SK-N-DZ (cell line): ENCODE data around the gene AGBL1.
"Not testable (repeated sequence)": the region's sequence is repeated elsewhere in the genome, so short reads cannot be mapped to it uniquely, and the experiment has no call there.

ENCODE experiments used
- DNase-seq: peaks from one replicate; pipeline ENCODE4 v3.0.0-alpha.2; 2015; ENCODE audit warnings: low spot score

AGBL1 gene

GRCh38 chr15:86082619-86083380, 3.1 kb downstream of the AGBL1 start:
- no peak for DNase-seq

GRCh38 chr15:86087808-86088207, 8.1 kb downstream of the AGBL1 start:
- DNase-seq, result no peak

DNA sequence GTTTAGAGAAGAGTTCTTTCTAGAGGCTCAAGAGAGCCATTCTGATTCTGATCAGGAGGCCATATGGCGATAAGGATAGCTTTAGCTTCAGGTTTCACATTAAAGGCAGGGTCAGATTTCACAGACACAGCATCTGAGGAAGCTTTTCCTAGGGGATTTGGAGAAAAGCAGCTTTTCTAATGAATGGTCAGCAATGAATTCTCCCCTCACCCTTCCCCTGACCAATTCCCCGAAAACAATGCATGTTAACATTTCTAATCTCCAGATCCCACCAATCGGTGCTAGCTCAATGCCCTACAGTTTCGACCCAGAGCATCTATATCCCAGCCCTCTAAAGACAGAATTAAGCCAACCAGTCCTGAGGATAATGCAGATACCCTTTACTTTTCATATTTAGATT, 9.8 kb downstream of the AGBL1 start:
- DNase-seq, result peak; percentile 71

DNA sequence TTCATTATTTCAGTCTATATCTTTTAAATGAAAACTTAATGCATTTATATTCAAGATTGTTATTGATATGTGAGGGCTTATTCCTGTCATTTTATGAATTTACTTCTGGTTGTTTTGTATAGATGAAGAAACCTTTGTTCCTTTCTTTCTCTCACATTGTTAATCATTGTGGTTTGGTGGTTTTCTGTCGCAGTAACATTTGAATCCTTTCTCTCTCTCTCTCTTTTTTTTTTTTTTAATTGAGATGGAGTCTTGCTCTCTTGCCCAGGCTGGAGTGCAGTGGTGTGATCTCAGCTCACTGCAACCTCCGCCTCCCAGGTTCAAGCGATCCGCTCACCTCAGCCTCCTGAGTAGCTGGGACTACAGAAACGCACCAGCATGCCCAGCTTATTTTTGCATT, 22.1 kb downstream of the AGBL1 start:
- DNase-seq, result no peak

- DNase-seq, result no peak
These were observed 24.2 kb downstream of the AGBL1 start for GRCh38 chr15:86103825-86104224.

DNA sequence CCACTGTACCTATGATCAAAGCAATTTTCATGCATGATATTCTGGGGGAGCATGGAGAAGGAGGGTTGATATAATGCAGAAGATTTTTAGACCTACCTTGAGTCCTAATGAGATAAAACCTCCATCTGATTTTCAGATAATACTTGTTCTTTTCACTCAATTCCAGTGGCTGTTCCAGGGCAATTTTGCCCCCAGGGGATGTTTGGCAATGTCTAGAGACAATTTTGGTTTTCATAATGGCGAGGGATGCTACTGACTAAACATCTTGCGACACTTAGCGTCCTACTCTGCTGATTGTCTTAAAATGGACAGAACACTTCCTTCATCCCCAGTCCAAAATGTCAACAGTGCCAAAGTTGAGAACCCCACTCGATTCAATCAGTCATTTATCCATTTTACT, 26.6 kb downstream of the AGBL1 start:
- no peak for DNase-seq

DNA sequence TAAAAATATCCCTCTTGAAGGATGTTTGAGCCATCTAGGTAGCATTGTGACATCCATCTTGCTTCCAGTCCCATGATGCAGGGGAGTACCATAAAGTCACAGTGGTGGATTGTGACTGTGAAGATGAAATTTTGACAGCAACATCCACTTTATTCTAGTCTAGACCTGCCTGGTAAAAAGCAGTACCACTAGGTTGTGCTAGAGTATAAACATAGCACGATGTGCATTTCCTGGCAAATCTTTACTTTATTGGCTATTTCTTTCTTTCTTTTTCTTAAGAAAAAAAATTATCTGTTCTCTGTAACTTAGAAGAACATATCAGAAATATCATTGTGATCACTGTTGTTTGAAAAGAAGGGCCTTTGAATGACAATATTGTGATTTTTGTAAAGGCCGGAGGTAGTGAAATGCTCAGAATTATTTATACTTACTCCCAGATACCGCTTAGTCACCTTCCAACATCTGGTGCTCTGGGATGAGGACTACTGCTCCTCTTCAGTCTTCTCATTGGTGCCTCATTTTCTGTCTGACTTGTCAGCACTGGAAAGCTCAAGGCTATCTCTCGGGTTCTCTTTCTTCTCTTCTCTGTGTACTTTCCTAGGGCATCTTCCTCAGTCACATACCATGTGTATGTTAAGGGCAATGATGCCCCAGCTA, 35.6 kb downstream of the AGBL1 start:
- peak; percentile 16 for DNase-seq

DNA sequence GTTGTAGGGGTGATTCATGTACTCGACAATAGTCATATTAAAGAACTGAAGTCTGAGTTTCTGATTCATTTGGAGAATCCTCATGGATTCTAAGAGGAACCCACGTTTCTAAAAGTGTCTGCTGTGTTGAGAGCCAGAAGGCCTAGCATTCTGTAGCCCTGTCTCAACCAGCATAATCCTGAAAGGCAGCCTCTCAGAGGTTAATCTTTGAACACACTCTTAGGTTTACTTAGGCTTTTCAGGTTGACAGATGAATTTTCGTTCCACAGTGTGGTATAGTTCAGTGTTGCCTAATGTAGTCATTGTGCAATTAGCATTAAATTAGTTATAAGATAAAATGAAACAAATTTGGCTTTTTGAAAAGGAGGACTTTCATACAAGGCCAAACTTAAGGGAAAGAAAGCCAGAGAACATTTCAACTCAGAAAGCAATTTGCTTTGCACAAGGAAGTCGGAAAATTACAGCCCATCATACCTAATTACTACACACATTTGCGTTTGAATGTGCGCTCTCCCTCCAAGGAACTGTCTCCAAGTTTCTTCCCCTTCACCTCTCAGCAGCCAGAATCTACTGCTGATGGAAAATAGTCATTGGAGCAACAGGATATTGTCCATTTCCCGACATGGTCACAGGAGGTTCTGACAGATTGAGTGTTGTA, 42.0 kb downstream of the AGBL1 start:
- DNase-seq, result no peak

DNA sequence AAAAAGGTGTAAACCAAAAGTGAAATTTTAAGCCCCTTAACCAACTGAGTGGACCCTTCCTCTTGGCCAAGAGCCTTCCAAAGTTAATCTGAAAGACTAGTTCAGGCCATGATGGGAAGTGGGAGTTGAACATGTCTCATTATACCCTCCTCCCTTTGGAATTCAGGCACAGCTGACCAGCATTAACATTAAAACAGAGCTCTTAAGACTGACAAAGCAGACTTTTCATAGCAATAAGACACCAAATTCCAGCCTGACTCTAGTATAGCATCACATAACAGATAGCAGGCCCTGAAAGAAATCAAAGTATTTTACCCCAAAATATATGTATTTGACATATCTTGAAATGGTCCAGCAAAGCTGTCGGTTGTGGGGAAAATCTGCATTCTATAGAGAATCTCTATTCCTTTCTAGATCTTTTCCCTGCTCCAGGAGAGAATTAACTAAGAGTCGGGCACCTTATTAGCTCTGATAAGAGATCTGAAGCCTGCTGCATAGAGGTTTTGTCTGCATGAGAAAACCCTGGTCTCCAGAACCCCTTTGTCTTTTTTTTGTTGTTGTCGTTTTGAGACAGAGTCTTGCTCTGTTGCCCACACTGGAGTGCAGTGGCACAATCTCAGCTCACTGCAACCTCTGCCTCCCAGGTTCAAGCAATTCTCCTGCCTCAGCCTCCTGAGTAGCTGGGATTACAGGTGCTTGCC, 43.2 kb downstream of the AGBL1 start:
- DNase-seq, result not testable (repeated sequence)

GRCh38 chr15:86125775-86126174, 46.1 kb downstream of the AGBL1 start:
- no peak for DNase-seq

DNA sequence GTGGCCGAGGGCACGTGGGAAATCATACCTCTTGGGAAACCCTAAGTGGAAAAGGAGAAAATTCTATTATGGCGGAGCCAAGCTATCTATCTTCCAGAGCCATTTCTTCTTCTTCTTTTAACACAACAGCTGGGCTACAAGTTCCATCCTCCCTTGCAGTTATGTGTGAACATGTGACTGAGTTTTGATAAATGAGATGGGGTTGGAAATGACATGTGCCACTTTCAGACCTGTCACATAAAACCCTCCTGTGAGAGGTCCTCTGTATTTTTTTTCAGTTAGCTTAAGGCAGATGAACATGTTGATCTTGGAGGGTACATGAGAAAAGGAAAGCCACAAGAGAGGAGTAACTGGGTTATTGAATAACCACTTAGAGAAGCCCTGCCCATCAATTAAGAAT, 47.9 kb downstream of the AGBL1 start:
- no peak for DNase-seq

GRCh38 chr15:86135041-86135440, 55.4 kb downstream of the AGBL1 start:
- no peak for DNase-seq

DNA sequence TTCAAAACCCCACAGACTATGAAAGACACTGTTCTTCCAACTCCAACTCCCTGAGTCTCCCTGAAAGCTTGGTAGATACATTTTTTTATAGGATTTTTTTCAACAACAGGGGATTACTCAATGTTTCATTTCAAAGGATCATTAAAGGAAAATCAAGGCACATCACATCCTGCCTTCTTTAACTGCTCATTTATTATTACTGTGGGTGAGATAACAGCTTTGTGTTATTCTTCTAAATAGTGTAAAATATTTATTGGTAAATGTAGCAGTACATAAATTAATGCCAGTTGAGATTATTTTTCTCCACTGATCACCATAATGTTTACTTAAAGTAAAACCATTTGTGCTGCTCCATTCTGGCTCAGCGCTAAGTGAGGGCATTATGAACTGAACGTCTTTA, 57.2 kb downstream of the AGBL1 start:
- DNase-seq, result no peak

GRCh38 chr15:86138798-86139197, 59.1 kb downstream of the AGBL1 start:
- no peak for DNase-seq

DNA sequence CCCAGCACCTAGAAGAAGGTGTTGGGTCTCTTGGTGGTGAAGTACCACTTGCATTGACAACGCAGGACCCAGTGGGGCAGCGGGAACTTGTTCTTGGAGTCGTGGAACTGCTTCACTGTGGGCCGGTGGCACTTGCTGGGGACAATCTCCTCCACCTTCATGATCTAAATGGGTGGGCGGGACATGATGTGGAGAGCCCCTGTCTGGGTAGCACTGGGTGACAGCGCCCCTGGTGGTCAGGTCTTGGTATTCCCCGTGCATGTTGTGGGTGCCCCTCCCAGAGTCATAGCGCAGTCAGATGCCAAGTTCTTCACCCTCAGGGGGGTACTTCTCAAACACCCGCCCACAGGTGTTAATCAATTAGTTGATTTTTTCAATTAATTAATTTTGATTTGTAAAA, 60.2 kb downstream of the AGBL1 start:
- DNase-seq, result no peak

GRCh38 chr15:86154705-86155104, 75.0 kb downstream of the AGBL1 start:
- DNase-seq, result no peak

- no peak for DNase-seq
These were observed 75.9 kb downstream of the AGBL1 start for GRCh38 chr15:86155551-86155950.

DNA sequence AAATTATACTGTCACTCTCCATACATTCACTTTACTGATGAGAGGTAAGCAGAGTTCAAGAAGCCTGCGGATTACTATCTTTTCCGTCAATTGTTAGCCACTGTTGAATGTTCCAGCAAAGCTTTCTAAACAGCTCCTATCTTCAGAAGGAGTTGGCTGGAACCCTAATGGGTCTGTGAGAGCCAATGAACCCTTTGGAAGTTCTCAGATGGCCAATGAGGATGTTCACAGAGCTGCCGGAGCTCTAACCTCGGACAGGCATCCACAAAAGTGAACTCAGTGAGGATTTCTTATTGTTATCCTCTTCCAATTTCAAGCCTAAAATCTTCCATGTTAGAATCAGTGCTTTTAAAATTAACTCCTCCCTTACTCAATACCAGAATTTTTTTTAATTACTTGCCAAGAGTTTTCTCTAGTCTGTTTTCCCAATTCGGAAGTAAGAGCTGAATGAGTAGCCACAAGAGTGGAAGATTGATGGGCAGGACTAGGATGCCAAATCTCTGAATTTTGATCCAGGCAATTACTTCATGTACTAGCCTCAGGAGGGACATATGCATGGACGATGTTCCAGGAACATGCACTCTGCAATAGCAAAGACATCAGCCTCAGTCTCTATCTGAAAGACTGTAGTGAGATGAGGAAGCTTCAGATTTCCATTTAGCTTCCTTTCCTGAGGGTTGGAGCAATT, 78.1 kb downstream of the AGBL1 start:
- no peak for DNase-seq

DNA sequence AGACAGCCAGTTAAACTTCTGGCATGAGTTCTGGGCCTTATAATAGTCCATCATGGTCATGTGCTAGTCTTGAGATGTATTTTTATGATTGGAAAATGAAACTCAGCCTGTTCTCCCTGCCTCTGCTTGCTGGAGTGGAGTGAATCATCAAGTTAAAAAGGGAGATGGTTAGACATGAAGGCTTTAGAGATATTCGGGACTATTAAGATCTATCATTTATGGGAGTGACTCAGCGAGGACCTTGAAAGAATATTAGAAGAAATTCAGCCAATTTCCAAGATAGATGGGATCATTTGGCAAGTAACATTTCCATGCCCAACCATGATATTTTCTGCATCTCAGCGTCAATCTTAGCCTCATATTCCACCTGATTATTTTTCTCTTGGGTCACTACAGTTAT, 79.8 kb downstream of the AGBL1 start:
- DNase-seq, result no peak

- no peak for DNase-seq
These were observed 81.6 kb downstream of the AGBL1 start for GRCh38 chr15:86161250-86161649.

DNA sequence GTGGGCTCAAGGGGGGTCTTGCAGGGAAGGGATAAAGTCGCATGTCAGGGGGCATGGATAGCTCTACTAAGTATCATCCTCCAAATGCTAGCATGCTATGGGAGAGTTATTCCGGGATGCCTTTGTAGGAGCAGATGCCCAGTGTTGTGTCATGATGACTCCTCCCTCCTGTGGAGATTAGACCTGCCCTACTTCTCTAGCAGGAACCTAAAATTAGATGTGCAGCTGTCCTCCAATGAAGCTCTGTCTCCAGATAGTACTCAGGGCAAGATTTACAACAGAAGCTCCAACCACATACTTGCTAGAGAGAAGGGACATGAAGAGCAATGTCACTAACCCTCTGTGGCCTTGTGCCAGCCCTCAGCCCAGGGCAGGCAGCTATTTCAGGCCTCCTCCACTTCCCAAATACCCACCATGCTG, 82.5 kb downstream of the AGBL1 start:
- DNase-seq, result no peak

DNA sequence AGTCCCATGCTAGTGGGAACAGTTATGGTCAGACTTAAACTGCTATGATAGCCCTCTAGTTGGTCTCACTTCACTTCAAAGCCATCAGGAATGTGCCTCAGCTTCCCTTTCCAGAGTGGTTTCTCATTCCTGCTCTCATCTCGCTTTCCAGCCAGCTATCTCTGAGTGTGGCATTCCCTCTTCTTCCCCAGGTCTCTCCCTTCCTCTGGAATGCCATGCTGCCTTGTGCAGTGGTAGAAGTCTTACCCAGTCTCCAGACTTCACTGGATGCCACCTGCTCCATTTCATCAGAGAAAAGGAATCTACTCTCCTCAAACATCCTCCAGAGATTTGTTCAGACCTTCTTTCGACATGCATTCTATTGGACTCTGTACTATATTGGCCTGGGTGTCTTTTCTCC, 83.0 kb downstream of the AGBL1 start:
- DNase-seq, result no peak
